ENCODE data around the gene PLXDC2. TPM values are rescaled to one million over a fixed set of nuclear protein-coding genes. Genes with fewer than 3 reads are reported as not detected.

The PLXDC2 gene
- total RNA-seq, 1 experiment from 2014 or later: 0.20 TPM

DNA sequence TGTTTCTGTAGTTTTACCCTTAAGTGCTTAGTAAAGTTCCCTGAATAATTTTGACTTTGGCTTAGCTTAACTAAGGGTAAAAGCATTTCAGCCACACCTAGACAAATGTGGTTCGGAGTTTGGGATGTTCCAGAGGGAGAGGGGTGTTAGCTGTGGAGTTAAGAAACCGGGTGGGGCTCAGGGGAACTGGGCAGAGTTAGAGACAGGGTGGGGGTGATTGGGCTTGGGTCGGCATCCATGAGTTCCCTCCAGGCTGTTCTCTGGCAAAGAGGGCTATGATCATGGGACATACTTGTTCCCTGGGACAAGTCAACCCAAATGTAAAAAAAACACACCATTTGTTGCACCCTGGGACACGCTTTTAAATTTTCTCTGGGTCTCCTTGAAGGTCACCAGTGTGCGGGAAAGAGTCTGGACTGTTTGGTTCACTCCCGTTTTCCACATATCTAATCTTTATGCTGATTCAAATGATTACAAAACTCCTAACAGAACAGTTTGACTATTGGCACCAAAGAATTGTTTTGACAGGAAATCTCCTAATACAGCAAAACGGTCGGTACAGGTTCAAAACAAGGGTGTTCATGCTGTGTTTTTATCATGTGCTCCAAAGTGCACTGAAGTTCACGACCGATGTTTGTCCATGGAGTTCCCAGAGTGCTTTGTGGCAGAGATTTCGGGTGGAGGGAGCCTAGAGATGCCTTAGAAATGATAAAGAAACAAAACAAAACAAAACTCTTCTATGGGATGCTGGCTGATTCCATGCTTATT, 56.5 kb downstream of the PLXDC2 start:
- Histone ChIP-seq H4K20me1 (ENCODE audit: insufficient read depth) (no peaks in the 10 kb centered on the region), H3K9me3 (ENCODE audit: control insufficient read depth in 1 of 2, insufficient read depth in 1 of 2, low read depth in 1 of 2, low read length in 2 of 2) (peaks cover 7 to 12% of the 10 kb centered on the region in 2 experiments; a peak in 2 of 4 replicates)
- BruUV-seq (replicated peaks): no TSS peak

More for the DNA sequence above, 56.5 kb downstream of the PLXDC2 start:
- CTCF ChIA-PET: no interaction called here
- H3K27ac ChIP-seq (ENCODE audit: low read depth, low read length): no peak overlapping the region
- H3K9me2 ChIP-seq (ENCODE audit: insufficient read depth): no peaks in the 10 kb centered on the region
- no peak overlapping the region for H2AFZ ChIP-seq (ENCODE audit: low read depth, low read length, poor library complexity, severe bottlenecking)
- no peaks in the 10 kb centered on the region for H3K79me2 ChIP-seq (ENCODE audit: insufficient read depth, low read length)
- H3K36me3 ChIP-seq (ENCODE audit: control insufficient read depth in 1 of 2, insufficient read depth in 2 of 2, low read length in 2 of 2): no peaks in the 10 kb centered on the region; a peak in 1 of 4 replicates
- intact Hi-C loops (cut with micrococcal nuclease): no loop called here
- H3K4me3 ChIP-seq (replicated peaks in 1 of 2; ENCODE audit: low read depth in 1 of 2, low read length in 2 of 2): no peak overlapping the region
- DNase-seq (ENCODE audit: low read depth, low spot score) (no peak), ATAC-seq (no peak)
- H3K4me1 ChIP-seq (ENCODE audit: control insufficient read depth in 1 of 2, insufficient read depth in 2 of 2, low read length in 2 of 2): no peaks in the 10 kb centered on the region
- no peaks in the 10 kb centered on the region for H3K27me3 ChIP-seq (ENCODE audit: insufficient read depth, low read length)
- POLR2A ChIA-PET: no interaction called here
- no peak overlapping the region for H3K9ac ChIP-seq (ENCODE audit: low read length)
- no peak overlapping the region for H3K4me2 ChIP-seq (ENCODE audit: low read length)
- RAD21 ChIA-PET (ENCODE audit: low non-redundant PET in 1 of 2, low total read pairs in 2 of 2, uncharacterized antibody in 2 of 2, unreplicated experiment in 2 of 2): no interaction called here
- no peak for TF ChIP-seq YY1 (IDR thresholded peaks at IDR 0.05; ENCODE audit: extremely low read depth, insufficient replicate concordance, low read depth, low read length)
- TF ChIP-seq SP1 (IDR thresholded peaks at IDR 0.05; ENCODE audit: low read depth): no peak
- no peak for TF ChIP-seq EZH2 (IDR thresholded peaks at IDR 0.05)
- TF ChIP-seq ELF1 (IDR thresholded peaks at IDR 0.05; ENCODE audit: borderline replicate concordance, low read depth): no peak
- TF ChIP-seq EZH2phosphoT487 (IDR thresholded peaks at IDR 0.05; ENCODE audit: borderline replicate concordance): no peak
- no peak for TF ChIP-seq CBX3 (IDR thresholded peaks at IDR 0.05; ENCODE audit: low read depth)
- TF ChIP-seq, protein P1, sequence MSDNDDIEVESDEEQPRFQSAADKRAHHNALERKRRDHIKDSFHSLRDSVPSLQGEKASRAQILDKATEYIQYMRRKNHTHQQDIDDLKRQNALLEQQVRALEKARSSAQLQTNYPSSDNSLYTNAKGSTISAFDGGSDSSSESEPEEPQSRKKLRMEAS (IDR thresholded peaks at IDR 0.05): no peak
- no peak for TF ChIP-seq ZNF274 (IDR thresholded peaks at IDR 0.05; ENCODE audit: low read depth, low read length)
- TF ChIP-seq, protein P2, sequence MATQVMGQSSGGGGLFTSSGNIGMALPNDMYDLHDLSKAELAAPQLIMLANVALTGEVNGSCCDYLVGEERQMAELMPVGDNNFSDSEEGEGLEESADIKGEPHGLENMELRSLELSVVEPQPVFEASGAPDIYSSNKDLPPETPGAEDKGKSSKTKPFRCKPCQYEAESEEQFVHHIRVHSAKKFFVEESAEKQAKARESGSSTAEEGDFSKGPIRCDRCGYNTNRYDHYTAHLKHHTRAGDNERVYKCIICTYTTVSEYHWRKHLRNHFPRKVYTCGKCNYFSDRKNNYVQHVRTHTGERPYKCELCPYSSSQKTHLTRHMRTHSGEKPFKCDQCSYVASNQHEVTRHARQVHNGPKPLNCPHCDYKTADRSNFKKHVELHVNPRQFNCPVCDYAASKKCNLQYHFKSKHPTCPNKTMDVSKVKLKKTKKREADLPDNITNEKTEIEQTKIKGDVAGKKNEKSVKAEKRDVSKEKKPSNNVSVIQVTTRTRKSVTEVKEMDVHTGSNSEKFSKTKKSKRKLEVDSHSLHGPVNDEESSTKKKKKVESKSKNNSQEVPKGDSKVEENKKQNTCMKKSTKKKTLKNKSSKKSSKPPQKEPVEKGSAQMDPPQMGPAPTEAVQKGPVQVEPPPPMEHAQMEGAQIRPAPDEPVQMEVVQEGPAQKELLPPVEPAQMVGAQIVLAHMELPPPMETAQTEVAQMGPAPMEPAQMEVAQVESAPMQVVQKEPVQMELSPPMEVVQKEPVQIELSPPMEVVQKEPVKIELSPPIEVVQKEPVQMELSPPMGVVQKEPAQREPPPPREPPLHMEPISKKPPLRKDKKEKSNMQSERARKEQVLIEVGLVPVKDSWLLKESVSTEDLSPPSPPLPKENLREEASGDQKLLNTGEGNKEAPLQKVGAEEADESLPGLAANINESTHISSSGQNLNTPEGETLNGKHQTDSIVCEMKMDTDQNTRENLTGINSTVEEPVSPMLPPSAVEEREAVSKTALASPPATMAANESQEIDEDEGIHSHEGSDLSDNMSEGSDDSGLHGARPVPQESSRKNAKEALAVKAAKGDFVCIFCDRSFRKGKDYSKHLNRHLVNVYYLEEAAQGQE (IDR thresholded peaks at IDR 0.05; ENCODE audit: low read depth): no peak
- TF ChIP-seq CEBPB (IDR thresholded peaks at IDR 0.05; ENCODE audit: low read depth): no peak

Measured in HCT116 (cell line).